ENCODE results near the gene CDC42SE2.

CDC42SE2 gene

GRCh38 chr5:131353991-131354390, 90.1 kb downstream of the CDC42SE2 start:
- H3K4me3 ChIP-seq (ENCODE audit: low read depth, low read length): no peak overlapping the region
- no peak for DNase-seq (ENCODE audit: low read depth)
- TF ChIP-seq CTCF (IDR thresholded peaks at IDR 0.05; ENCODE audit: insufficient read depth, low read depth, low read length, missing control alignments): no peak

- TF ChIP-seq CTCF (IDR thresholded peaks at IDR 0.05; ENCODE audit: insufficient read depth, low read depth, low read length, missing control alignments): no peak
- H3K4me3 ChIP-seq (ENCODE audit: low read depth, low read length): no peak overlapping the region
- DNase-seq (ENCODE audit: low read depth): no peak
Observed at GRCh38 chr5:131355971-131356528, 92.2 kb downstream of the CDC42SE2 start.

- TF ChIP-seq CTCF (IDR thresholded peaks at IDR 0.05; ENCODE audit: insufficient read depth, low read depth, low read length, missing control alignments): no peak
- DNase-seq (ENCODE audit: low read depth): no peak
Observed at GRCh38 chr5:131356619-131357018, 92.8 kb downstream of the CDC42SE2 start.

GRCh38 chr5:131357739-131358561, 94.1 kb downstream of the CDC42SE2 start:
- no peak overlapping the region for H3K4me3 ChIP-seq (ENCODE audit: low read depth, low read length)
- peak; percentile 32 for DNase-seq (ENCODE audit: low read depth)
- no peak for TF ChIP-seq CTCF (IDR thresholded peaks at IDR 0.05; ENCODE audit: insufficient read depth, low read depth, low read length, missing control alignments)

More at GRCh38 chr5:131356619-131357018, 92.8 kb downstream of the CDC42SE2 start:
- H3K4me3 ChIP-seq (ENCODE audit: low read depth, low read length): no peak overlapping the region

GRCh38 chr5:131361677-131362315, 97.9 kb downstream of the CDC42SE2 start:
- no peak for TF ChIP-seq CTCF (IDR thresholded peaks at IDR 0.05; ENCODE audit: insufficient read depth, low read depth, low read length, missing control alignments)
- no peak for DNase-seq (ENCODE audit: low read depth)
- H3K4me3 ChIP-seq (ENCODE audit: low read depth, low read length): no peak overlapping the region

- no peak overlapping the region for H3K4me3 ChIP-seq (ENCODE audit: low read depth, low read length)
- DNase-seq (ENCODE audit: low read depth): no peak
- no peak for TF ChIP-seq CTCF (IDR thresholded peaks at IDR 0.05; ENCODE audit: insufficient read depth, low read depth, low read length, missing control alignments)
Observed at GRCh38 chr5:131363811-131364506, 100.1 kb downstream of the CDC42SE2 start.

Measured in GM12865 (cell line).